GM19238 (cell line): ENCODE measurements around the gene PLEKHA1.
A peak's percentile ranks its signal among the peaks of the same experiment; 100 is the strongest.

Source experiments
- DNase-seq: peaks from one replicate; pipeline ENCODE4 v3.0.0; 2011; ENCODE audit warnings: low spot score; ENCODE audit not compliant: insufficient read length

The PLEKHA1 gene

GRCh38 chr10:122346326-122346950 is 28.1 kb upstream of the PLEKHA1 start:
- DNase-seq = no peak

GRCh38 chr10:122347170-122347841 is 27.2 kb upstream of the PLEKHA1 start:
- DNase-seq = no peak

- DNase-seq = no peak
These were observed 26.0 kb upstream of the PLEKHA1 start for GRCh38 chr10:122348512-122348911.

GRCh38 chr10:122348935-122349361 is 25.6 kb upstream of the PLEKHA1 start:
- no peak for DNase-seq

- no peak for DNase-seq
These were observed 24.6 kb upstream of the PLEKHA1 start for GRCh38 chr10:122349758-122350369.

- no peak for DNase-seq
These were observed 23.6 kb upstream of the PLEKHA1 start for GRCh38 chr10:122350893-122351292.

GRCh38 chr10:122352817-122353525 is 21.5 kb upstream of the PLEKHA1 start:
- no peak for DNase-seq

GRCh38 chr10:122354383-122354782 is 20.1 kb upstream of the PLEKHA1 start:
- no peak for DNase-seq

- no peak for DNase-seq
These were observed 16.8 kb upstream of the PLEKHA1 start for GRCh38 chr10:122357685-122358084.

DNA sequence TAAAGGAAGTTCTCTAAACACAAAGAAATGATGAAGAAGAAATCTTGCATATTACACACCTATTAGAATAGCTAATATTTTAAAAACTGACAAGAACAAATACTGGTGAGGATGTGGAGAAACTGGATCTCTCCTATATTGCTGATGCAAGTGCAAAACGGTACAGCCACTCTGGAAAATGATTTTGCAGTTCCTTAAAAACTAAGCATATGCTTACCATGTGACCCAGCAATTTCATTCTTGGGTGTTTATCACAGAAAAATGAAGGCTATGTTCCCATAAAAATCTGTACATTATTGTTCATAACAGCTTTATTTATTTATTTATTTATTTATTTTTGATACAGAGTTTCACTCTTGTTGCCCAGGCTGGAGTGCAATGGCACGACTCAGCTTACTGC is 14.9 kb upstream of the PLEKHA1 start:
- DNase-seq = no peak

- no peak for DNase-seq
These were observed 13.5 kb upstream of the PLEKHA1 start for GRCh38 chr10:122361046-122361445.

- DNase-seq = no peak
These were observed 12.4 kb upstream of the PLEKHA1 start for GRCh38 chr10:122362031-122362592.

GRCh38 chr10:122362621-122363020 is 11.9 kb upstream of the PLEKHA1 start:
- DNase-seq = no peak

DNA sequence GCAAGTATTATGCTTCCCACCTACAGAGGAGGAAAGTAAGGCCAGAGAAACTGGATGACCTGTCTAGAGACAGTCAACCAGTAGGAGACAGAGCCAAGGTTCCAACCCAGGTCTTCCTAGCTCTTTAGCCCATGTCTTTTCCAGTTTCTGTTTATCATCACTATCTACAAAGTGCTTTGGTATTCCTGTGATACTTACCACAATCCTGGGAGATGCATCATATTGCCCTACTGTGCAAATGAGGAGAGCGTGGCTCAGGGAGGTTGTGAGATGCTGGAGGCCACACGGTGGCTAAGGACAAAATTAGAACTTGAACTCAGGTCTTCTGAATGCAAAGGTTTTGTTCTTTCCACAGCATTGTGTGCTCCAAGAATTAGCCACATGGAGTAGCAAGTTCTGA is 11.2 kb upstream of the PLEKHA1 start:
- DNase-seq = no peak

GRCh38 chr10:122363722-122364463 is 10.6 kb upstream of the PLEKHA1 start:
- no peak for DNase-seq

GRCh38 chr10:122368502-122369254 is 5.8 kb upstream of the PLEKHA1 start:
- DNase-seq = no peak

DNA sequence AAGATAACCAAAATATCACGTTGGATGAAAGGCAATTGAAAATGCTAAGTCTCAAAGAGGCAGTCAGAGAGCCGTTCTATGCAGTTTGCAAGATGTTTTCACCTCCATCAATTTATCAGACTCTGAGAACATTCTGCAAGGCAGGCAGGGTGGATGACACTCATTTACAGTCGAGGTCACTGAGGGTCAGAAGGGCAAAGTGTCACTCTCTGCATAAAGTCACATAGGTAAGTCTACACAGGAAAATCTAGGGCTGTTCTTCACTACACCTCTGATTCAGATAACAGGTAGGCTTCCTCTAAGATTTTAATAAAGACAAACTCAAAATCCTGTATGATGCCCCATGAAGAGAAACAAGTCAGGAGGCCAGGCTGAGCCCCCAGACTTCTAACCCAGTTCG is 1.4 kb upstream of the PLEKHA1 start:
- DNase-seq = no peak

- no peak for DNase-seq
These were observed 787 bp upstream of the PLEKHA1 start for GRCh38 chr10:122373721-122374120.

DNA sequence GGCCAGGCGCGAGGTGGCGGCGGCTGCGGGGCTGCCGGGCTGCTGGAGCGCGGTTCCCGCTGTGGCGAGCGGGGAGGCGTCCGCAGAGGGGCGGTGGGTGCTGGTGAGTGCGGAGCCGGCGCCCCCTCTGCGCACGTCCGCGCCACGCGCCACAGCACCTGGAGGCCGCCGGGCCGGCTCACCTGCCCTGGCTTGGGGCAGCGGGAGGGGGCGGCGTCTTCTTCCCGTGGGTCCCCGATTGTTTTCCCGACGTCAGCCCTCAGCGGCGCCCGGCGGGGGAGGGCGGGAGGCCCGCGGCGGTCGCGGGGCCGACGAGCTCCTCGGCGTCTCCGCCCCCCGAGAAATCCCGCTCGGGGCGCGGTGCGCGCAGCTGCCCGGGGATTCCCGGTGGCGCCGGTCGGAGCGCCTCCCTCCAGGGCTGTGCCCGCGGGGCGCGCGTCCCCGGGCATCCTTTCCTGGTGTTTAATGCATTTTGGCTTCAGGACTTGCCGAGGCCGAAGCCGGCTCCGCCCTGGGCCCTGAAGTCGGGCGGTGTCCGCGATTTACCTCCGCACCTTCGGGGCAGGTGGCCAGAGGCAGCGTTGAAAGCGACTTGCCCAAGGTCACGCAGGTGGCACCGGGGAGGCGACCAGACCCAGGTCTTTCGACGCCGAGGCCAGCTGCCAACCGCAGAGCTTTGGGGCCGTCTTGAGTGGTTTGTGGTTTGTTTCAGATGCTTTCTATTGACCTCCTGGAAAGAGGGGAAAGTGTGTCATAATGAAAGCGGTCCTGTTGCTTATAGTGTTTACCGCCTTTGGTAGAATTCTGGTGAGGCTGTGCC is 561 bp downstream of the PLEKHA1 start:
- peak; percentile 55 for DNase-seq
